Anterior cingulate cortex (tissue), 58 donors: ENCODE measurements around the gene YWHAE.
"Not testable (repeated sequence)": the region's sequence is repeated elsewhere in the genome, so short reads cannot be mapped to it uniquely, and the experiment has no call there.

Source experiments
- DNase-seq, 58 donors: peaks; one replicate each; lab custom pipeline; 2025; lab: John Stamatoyannopoulos, UW

Gene YWHAE

DNA sequence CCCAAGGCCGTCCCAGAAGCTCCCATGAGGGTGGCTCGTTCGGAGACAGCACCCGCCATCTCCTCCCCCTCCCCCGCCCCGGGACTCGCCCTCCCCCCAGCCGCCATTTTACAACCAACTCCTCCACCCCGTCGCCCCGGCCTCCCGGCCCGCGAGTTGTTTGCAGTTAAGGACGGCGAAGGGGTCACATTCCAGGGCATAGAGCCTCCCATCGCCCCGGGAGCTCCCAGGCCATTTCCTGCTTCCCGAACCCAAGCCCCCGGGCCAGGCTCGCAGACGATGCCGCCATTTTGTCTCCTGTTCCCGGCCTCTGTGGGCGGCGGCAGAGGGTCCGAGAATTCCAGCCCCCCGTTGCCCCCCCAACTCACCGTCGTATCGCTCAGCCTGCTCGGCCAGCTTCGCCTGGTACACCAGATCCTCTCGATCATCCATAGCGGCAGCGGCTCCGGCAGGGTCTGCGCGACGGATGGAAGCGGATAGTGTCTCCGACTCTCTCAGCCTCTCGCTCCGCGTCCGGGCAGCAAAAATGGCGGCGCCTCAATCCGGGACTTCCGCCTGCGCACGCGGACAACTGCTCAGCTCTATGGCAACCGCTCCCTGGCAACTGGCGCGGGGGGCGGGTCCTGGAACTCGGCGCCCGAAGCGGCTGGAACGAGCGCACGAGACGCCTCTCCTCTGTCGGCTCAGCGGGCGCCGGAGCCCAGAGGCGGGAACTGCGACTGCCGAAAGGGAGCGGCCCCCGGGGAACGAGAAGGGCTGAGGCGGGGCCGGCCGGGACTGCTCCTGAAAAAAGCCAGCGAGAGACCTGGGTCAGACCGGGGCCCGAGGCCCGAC lies at the start of gene YWHAE:
Gene YWHAE (minus strand): TSS at position 544 of the 834 bp plus-strand sequence. CDS start 112 bp downstream, at position 432.
- DNase-seq = peak; percentile 78 to 97 (median 94)

DNA sequence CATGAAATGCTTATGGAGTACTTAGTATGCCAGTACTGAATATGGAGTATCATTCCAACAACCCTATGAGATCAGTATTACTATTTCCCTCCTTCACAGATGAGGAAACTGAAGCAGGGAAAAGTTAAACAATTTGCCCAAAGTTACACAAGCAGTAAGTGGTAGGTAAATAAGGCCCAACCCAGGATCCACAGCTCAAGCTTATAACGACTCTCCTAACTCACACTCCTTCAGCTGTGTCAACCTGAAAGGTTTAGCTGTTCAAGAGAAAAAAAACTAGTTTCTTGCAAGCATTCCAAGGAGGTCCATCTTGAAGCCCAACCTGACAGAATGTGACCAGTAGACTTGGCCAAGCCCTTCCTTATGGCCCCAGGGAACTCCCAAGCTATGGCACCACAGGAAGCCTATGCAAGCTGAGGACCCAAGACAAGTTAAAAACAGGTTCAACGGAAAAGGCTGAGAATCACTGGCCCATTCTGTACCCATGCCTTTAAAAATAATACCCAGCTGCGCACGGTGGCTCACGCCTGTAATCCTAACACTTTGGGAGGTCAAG lies 49.5 kb upstream of the YWHAE start:
- DNase-seq = no peak

DNA sequence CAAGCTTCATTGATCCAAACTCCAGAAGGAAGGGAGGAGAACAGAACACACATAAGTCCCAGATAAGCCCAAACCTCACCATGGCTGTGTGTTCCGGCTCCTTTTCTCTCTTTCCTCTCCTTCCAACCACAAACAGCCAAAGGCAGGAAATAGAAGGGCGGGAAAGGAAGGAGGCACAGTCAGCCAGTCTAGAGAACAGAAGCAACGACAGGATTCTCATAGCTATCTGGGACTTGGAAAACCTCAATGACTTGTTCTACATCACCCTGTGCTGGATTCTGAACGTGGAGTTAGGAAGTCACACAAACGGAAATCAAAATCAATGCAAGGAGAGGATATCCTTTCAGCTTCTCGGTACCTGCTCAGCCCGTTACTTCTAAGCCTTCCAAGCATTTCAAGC lies 47.0 kb upstream of the YWHAE start:
- no peak for DNase-seq

DNA sequence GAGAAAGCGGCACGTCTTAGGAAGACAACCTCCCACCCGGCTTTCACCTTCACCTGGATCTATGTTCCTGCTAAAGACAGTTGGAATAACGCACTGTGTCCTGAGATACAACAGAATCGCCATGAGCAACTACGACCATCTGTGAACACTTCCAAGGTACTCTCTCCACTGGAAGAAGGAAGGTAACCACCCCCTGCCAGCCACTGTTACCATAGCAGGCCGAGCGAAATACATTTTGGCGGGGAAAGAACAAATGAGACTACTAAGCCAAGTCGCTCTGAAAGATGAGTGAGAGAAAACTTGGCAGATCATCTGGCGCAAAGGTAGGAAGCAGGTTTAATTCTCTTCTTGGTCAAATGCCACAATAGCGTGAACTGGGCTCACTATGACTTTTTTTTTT lies 46.2 kb upstream of the YWHAE start:
- DNase-seq = no peak

DNA sequence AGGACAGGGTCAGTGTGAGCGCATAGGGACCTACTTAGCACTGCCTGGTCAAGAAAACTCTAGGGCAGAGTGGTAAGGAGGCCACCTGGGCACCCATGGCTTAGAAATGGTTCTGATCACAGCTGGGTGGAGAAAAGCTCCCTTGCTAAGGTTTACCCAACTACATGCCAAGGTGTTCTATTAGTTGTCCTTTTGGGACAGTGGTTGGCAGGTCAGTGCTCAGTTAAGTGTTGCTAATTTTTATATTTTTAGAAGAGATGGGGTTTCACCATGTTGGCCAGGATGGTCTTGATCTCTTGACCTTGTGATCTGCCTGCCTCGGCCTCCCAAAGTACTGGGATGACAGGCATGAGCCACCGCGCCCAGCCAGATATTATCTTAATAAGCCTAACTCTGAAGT lies 45.7 kb upstream of the YWHAE start:
- DNase-seq = not testable (repeated sequence)

DNA sequence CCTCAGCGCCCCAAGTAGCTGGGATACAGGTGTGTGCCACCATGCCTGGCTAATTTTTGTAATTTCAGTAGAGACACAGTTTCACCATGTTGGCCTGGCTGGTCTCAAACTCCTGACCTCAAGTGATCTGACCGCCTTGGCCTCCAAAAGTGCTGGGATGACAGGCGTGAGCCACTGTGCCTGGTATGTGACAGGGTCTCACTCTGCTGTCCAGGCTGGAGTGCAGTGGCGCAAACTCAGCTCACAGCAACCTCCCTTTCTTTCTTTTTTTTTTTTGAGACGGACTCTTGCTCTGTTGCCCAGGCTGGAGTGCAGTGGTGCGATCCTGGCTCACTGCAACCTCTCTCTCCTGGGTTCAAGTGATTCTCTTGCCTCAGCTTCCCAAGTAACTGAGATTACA lies 42.7 kb upstream of the YWHAE start:
- DNase-seq = not testable (repeated sequence)

DNA sequence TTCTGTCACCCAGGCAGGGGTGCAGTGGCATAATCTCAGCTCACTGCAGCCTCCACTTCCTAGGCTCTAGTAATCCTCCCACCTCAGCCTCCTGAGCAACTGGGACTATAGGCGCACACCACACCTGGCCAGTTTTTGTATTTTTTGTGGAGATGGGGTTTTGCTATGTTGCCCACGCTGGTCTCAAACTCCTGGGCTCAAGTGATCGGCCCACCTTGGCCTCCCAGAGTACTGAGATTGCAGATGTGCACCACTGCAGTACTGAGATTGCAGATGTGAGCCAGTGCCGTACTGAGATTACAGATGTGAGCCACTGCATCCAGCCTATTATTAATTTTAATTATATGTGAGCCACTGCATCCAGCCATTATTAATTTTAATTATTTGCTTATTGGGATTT lies 42.2 kb upstream of the YWHAE start:
- no peak for DNase-seq

DNA sequence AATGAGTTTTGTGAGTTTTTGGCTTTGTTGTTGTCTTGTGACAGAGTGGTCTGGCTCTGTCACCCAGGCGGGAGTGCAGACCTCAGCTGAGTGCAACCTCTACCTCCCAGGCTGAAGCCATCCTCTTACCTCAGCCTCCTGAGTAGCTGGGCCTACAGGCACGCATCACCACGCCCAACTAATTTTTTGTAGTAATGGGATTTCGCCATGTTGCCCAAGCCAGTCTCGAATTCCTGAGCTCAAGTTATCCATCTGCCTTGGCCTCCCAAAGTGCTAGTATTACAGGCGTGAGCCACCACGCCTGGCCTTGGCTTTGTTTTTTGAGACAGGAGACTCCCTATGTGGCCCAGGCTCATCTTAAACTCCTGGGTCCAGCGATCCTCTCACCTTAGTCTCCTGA lies 40.9 kb upstream of the YWHAE start:
- DNase-seq = no peak

DNA sequence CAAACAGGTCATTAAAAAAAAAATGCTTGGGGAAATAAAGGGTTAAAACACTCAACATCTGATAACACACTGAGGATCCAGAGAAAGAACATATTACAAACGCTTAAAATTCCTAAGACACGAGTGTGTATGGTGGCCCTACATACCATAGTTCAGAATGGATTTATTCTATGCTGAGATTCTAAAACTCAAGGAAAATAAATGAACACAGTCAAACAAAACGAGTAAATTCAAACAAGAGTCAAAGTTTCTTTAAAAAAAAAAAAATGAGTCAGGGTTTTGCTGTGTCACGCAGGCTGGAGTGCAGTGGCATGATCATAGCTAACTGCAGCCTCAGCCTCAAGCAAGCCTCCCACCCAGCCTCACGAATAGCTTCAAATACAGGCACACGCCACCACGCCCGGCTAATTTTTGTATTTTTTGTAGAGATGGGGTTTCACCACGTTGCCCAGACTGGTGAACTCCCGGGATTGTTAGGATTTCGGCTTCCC lies 38.6 kb upstream of the YWHAE start:
- DNase-seq = no peak

DNA sequence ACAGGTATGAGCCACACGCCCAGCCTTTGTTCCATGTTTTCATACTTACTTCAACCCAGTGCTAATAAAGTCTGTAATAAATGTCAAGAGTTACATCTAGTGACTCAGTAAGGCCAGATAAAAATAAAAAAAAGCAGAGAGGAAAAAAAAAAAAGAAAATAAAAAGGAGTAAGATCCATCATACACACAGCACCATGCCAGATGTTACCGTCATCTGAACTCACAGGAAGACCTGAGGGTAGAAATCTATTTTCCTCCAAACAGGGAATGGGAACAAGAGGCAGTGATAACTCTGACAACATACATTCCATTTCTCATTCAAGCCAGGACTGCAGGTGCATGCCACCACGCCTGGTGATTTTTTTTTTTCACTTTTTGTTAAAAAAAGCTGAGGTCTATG lies 35.3 kb upstream of the YWHAE start:
- no peak for DNase-seq

DNA sequence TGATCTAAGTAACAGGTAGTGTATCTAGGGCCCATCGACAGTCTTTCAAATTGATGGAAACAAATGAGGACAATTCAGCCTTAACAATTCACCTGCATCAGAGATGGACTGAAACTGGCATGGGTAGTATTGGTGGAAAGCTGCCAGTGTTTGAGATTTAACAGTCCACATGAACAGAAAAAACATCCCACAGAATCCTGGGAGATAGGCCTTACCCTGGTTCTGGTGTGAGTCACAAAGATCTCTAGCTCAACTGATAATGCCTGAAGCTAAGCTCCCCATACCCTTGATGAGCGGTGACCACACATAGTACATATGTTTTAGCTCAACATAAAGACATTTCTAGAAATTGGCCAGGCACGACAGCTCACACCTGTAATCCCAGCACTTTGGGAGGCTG lies 34.1 kb upstream of the YWHAE start:
- DNase-seq = no peak

DNA sequence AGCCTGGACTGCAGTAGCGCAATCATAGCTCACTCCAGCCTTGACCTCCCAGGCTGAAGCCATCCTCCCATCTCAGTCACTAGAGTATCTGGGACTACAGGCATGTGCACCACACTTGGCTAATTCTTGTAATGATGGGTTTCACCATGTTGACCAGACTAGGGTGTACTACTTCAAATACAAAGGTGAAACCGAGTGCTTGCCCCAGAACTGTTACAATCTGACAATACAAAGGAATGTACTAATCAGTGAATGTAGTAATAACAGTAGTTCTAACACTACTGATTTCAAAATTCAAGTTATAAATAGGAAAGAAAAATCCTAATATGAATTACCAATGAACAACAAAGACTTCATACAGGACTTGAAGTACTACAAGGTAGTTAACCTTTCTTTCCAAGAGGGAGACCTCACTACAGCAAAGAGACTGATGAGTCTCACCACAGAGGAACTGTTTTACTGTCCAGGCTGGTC lies 31.6 kb upstream of the YWHAE start:
- no peak for DNase-seq

DNA sequence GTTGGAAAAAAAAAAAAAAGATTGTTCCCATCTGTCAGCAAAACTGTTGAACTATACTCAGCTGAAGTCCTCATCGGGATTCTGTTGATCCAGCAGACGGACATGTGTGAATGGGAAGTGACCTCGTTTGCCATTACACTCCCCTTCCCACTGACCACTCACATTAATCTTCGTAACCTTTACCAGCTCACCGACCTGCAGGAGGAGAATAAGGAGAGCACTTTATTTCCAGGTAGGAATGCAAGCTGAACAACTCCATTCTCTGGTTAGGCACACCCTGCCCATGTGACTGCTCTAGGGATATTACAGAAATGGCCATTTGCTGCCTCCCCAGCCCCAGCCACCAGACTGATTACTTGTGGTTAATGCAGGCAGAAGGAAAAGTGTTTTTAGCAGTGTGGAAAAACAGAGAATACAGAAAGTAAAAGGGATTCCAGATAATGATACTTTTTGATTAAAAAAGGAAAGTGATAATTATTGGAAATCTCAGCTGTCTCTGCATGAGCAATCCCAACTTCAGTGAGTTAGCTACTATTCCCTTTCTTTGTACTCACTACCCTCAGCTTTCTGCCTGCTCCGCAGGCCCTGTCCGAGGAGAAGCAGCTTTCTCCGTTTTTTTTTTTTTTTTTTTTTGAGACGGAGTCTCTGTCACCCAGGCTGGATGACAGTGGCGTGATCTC lies 23.6 kb upstream of the YWHAE start:
- no peak for DNase-seq

DNA sequence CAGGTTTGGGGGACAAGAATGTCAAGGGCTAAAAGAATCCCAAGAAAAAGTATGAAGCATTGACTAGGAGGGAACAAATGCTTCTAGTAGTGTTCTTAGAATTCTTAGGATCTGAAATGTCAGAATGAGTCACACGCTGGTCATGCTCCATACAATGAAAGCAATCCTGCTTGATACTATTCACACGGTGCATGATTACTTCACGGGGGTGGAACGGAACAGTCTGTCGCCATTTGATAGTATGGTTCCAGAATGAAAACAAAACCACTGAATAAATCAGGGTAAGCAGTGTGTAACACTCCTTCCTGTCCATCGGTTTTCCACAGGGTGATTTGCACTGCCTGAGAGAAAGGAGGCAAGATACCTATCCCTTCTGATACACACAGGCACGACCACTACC lies 22.9 kb upstream of the YWHAE start:
- peak in 8 of 58 donors; percentile 3 to 31 (median 8) for DNase-seq

DNA sequence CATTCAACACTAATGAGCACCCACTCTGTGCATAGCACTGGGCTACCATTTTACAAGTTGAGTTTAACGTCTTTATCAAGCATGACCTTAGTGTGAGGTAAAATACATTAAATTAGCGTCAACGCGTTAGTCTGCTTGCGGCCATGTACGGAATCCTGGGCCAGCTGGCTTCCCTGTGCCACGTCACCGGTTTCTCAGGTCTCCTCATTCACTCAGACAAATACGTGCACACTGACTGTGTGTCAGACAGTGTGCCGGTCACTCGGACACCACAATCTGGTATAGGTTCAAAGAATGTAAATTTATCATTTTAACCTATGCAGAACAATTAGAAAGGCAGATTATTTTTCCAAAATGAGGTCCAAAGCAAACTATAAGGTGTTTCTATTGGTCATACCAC lies 21.4 kb upstream of the YWHAE start:
- no peak for DNase-seq

DNA sequence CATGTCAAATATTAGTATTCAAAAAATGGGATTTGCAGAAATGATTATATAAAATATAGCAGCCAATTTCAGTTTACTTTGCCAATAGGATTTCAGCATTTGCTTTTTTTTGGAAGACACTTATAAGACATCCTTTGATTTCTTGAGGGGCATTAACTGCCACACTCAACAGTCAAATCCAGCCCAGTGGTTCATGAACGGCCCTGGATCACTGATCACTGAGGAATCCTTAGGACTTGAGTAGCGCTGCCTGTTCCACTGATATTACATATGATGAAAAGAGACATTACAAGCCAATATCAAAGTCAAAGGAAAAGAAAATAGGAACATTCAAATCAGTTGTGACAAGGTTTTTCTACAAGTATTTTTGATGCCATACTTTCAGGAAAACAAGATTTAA lies 21.0 kb upstream of the YWHAE start:
- DNase-seq = no peak

DNA sequence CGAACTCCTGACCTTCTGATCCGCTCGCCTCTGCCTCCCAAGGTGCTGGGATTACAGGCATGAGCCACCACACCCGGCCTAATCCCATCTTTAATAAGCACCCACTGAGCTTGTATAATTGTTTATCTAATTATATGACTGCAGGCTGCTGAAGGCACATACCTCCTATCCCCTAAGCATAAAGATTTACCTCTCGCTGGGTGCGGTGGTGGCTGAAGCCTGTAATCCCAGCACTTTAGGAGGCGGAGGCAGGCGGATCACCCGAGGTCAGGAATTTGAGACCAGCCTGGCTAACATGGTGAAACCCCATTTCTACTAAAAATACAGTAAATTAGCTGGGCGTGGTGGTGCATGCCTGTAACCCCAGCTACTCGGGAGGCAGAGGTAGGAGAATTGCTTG lies 20.1 kb upstream of the YWHAE start:
- no peak for DNase-seq

DNA sequence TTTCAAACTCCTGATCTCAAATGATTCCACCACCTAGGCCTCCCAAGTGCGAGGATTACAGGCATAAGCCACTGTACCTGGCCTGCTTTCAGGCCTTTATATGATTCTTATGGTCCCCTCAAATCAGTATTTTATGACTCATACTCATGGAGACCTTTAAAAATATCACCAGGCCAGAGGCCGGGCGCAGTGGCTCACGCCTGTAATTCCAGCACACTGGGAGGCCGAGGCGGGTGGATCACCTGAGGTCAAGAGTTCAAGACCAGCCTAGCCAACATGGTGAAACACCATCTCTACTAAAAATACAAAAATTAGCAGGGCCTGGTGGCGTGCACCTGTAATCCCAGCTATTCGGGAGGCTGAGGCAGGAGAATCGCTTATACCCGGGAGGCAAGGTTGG lies 18.5 kb upstream of the YWHAE start:
- DNase-seq = not testable (repeated sequence)

DNA sequence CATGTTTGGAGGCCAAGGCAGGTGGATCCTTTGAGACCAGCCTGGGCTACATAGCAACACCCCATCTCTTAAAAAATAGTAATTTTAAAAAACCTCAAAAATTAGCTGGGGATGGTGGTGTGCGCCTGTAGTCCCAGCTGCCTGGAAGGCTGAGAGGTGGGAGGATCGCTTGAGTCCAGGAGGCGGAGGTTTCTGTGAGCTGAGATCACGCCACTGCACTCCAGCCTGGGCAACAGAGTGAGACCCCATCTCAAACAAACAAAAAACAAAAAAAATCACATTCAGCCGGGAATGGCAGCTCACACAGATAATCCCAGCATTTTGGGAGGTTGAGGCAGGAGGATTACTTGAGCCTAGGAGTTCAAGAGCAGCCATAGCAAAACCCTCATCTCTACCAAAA lies 16.4 kb upstream of the YWHAE start:
- DNase-seq = no peak

DNA sequence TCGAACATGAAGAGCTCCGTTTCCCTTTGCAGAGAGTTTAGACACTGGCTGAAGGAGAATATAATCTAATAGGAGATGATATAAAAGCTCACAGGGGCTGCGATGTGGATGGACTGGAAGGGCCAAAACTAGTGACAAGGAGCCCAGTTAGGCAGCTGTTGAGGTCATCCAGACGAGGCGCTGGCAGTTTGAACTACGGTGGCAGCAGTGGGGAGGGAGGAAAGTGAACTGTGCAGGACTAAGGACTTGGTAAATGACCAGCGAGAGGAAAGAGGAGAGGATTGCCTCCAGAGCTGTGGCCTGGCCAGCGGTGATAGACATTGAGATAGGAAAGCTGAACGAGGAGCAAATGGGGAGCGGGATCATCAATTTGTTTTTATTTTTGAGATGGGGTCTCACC lies 14.6 kb upstream of the YWHAE start:
- no peak for DNase-seq

DNA sequence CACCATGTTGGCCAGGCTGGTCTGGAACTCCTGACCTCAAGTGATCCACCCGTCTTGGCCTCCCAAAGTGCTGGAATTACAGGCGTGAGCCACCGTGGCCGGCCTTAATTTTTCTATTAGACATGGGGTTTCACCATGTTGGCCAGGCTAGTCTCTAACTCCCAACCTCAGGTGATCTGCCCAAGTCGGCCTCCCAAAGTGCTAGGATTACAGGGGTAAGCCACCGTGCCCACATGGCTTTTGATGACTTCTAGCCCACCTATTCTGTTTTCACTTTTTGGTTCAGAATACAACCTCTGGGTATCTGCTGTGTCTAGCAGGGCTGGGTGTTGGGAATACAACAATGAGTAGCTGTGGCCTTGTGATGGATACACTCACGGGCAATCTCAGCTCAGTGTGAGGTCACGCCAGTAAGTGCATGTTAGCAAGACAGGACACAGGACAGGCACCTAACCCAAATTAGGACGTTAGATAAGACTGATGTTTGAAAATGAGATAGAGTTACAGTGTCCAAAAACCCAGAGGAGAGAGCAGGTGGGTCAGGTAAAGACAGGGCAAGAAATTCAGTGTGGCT lies 14.1 kb upstream of the YWHAE start:
- DNase-seq = no peak
